ACC112 (cell line): Measurements from ENCODE around the gene TNFRSF13B.
A peak's percentile ranks its signal among the peaks of the same experiment; 100 is the strongest.
"Not testable (repeated sequence)": the region's sequence is repeated elsewhere in the genome, so short reads cannot be mapped to it uniquely, and the experiment has no call there.

Experiments used
- H2AFZ ChIP-seq: fragments of 200-600 bp; sonication (generic); one replicate; pipeline ENCODE4 v1.6.0; 2017; ENCODE audit warnings: antibody characterized with exemption, low read length; ENCODE audit not compliant: unreplicated experiment
- H3K27ac ChIP-seq: fragments of 200-600 bp; sonication (generic); 2 replicates; pipeline ENCODE4 v1.5.1; 2014; ENCODE audit warnings: low read depth, mild to moderate bottlenecking, antibody characterized with exemption, low read length, moderate library complexity
- H3K27me3 ChIP-seq: fragments of 200-600 bp; sonication (generic); 2 replicates; pipeline ENCODE4 v1.6.1; 2014; ENCODE audit warnings: mild to moderate bottlenecking, antibody characterized with exemption, low read length, moderate library complexity, mixed read lengths; ENCODE audit not compliant: insufficient read depth
- H3K36me3 ChIP-seq: fragments of 200-600 bp; sonication (generic); 2 replicates; pipeline ENCODE4 v1.6.1; 2016; ENCODE audit warnings: mild to moderate bottlenecking, antibody characterized with exemption, low read length, moderate library complexity, mixed read lengths; ENCODE audit not compliant: insufficient read depth
- H3K4me1 ChIP-seq: fragments of 200-600 bp; sonication (generic); one replicate; pipeline ENCODE4 v1.6.1; 2016; ENCODE audit warnings: low read length, mixed read lengths; ENCODE audit not compliant: insufficient read depth, unreplicated experiment, control insufficient read depth
- H3K4me3 ChIP-seq: fragments of 200-600 bp; sonication (generic); 2 replicates; pipeline ENCODE4 v1.5.1; 2014; ENCODE audit warnings: mild to moderate bottlenecking, low read depth, low read length
- H3K79me2 ChIP-seq: fragments of 200-600 bp; sonication (generic); one replicate; pipeline ENCODE4 v1.6.0; 2016; ENCODE audit warnings: low read length; ENCODE audit not compliant: control insufficient read depth, unreplicated experiment, insufficient read depth

TNFRSF13B gene

GRCh38 chr17:16910341-16910740 is 61.6 kb downstream of the TNFRSF13B start:
- no peak overlapping the region for H3K4me3 ChIP-seq
- no peak overlapping the region for H3K27ac ChIP-seq
- H3K79me2 ChIP-seq: no peaks in the 10 kb centered on the region
- H3K36me3 ChIP-seq: no peaks in the 10 kb centered on the region
- no peak overlapping the region for H2AFZ ChIP-seq
- peaks cover 18% of the 10 kb centered on the region for H3K4me1 ChIP-seq
- peaks cover 4% of the 10 kb centered on the region; the same call in 1 of the 2 replicates for H3K27me3 ChIP-seq

DNA sequence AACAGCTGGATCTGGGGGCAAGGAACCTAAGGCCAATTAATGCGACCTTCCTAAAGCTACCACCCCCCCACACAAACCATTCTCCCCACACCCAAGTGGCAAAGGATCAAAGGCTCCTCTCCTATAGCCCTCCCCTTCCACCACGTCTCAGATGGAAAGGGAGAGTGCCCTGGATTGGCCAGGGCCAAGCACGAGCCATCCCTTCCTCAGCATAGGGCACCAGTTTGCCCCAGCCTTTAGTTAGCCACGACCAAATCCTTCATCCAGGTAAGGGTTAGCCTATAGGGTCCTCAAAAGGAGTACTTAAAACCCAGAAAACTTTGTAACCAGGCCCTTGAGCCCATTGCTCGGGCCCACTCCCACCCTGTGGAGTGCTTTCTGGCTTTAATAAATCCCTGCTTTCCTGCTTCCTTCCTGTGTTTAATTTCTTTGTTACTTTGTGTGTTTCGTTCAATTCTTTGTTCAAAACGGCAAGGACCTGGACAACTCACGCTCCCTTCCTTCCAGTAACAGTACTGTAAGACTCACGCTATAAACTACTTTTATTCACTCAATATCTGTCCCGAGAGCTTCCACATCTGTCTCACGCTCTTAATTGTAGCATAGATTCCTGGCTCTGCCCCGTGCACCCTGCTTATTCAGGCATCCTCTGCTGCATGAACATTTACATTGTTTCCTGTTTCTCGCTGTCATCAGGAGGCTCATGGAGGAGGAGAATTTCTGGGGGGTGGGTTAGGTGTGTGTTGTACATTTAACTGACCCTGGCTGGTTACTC is 62.3 kb downstream of the TNFRSF13B start:
- Histone ChIP-seq H3K79me2 (no peaks in the 10 kb centered on the region), H3K4me1 (peaks cover 24% of the 10 kb centered on the region), H3K36me3 (no peaks in the 10 kb centered on the region), H3K4me3 (no peak overlapping the region), H3K27ac (no peak overlapping the region), H2AFZ (no peak overlapping the region), H3K27me3 (peaks cover 4% of the 10 kb centered on the region; the same call in 1 of the 2 replicates)

- Histone ChIP-seq H3K36me3 (no peaks in the 10 kb centered on the region), H3K79me2 (no peaks in the 10 kb centered on the region), H3K4me3 (no peak overlapping the region), H3K27ac (no peak overlapping the region), H3K27me3 (peaks cover 4% of the 10 kb centered on the region; the same call in 1 of the 2 replicates), H2AFZ (no peak overlapping the region), H3K4me1 (peaks cover 30% of the 10 kb centered on the region)
Measured at GRCh38 chr17:16908273-16908672, 63.6 kb downstream of the TNFRSF13B start.

- no peaks in the 10 kb centered on the region for H3K36me3 ChIP-seq
- peaks cover 12% of the 10 kb centered on the region for H3K27me3 ChIP-seq
- H3K4me3 ChIP-seq: no peak overlapping the region
- H3K4me1 ChIP-seq: peaks cover 30% of the 10 kb centered on the region
- no peaks in the 10 kb centered on the region for H3K79me2 ChIP-seq
- H2AFZ ChIP-seq: no peak overlapping the region
- H3K27ac ChIP-seq: 0 out of 2 replicates have a peak overlapping the region, but pooled peaks have one; percentile 23
Measured at GRCh38 chr17:16906680-16907079, 65.2 kb downstream of the TNFRSF13B start.

DNA sequence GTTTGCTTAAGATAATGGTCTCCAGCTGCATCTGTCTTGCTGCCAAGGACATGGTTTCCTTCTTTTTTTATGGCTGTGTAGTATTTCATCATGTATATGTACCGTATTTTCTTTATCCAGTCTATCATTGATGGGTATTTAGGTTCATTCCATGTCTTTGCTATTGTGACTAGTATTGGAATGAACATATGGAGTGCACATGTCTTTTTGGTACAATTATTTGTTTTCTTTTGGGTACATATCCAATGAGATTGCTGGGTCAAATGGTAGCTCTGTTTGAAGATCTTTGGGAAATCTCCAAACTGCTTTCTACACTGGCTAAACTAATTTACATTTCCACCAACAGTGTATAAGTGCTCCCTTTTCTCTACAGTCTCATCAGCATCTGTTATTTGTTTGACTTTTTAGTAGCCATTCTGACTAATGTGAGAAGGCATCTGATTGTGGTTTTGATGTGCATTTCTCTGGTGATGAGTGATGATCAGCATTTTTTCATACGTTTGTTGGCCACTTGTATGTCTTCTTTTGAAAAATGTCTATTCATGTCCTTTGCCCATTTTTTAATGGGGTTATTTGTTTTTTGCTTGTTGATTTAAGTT is 66.2 kb downstream of the TNFRSF13B start:
- H3K27me3 ChIP-seq: peaks cover 22% of the 10 kb centered on the region
- H3K4me3 ChIP-seq: no peak overlapping the region
- H3K27ac ChIP-seq: peak overlapping the region; percentile 76
- H2AFZ ChIP-seq: no peak overlapping the region
- no peaks in the 10 kb centered on the region for H3K36me3 ChIP-seq
- H3K4me1 ChIP-seq: peaks cover 30% of the 10 kb centered on the region
- H3K79me2 ChIP-seq: no peaks in the 10 kb centered on the region

GRCh38 chr17:16903070-16903469 is 68.8 kb downstream of the TNFRSF13B start:
- H3K79me2 ChIP-seq, H3K4me3 ChIP-seq, H2AFZ ChIP-seq, H3K36me3 ChIP-seq, H3K27ac ChIP-seq: not testable (repeated sequence)
- Histone ChIP-seq H3K27me3 (peaks cover 28% of the 10 kb centered on the region), H3K4me1 (peaks cover 30% of the 10 kb centered on the region)

- no peak overlapping the region for H3K27ac ChIP-seq
- H3K4me1 ChIP-seq: peaks cover 12% of the 10 kb centered on the region
- H3K79me2 ChIP-seq: no peaks in the 10 kb centered on the region
- no peaks in the 10 kb centered on the region for H3K36me3 ChIP-seq
- H3K4me3 ChIP-seq: no peak overlapping the region
- H2AFZ ChIP-seq: no peak overlapping the region
- H3K27me3 ChIP-seq: peaks cover 28% of the 10 kb centered on the region
Measured at GRCh38 chr17:16900288-16900882, 71.5 kb downstream of the TNFRSF13B start.

- H3K27me3 ChIP-seq: peaks cover 26% of the 10 kb centered on the region
- H3K4me3 ChIP-seq, H3K36me3 ChIP-seq, H3K27ac ChIP-seq, H2AFZ ChIP-seq, H3K79me2 ChIP-seq, H3K4me1 ChIP-seq: not testable (repeated sequence)
Measured at GRCh38 chr17:16897211-16897896, 74.6 kb downstream of the TNFRSF13B start.

DNA sequence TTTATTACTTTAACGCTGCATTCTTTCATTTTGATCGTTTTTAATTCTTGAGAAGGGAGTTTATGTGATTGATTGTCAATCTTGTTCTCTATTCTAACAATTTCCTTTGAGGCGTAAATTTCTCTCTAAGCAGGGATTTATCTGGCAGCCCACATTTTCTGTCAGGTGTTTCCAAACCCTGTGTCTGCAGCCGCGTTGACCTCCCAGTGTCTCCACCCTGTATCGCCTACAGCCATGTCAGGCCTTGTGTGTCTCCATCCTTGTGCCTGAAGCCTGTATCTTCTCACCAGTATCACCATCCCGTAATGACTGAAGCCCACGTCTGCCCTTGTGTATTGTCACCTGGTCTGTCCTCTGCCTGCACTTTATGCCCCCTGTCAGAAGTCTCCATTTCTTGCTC is 75.7 kb downstream of the TNFRSF13B start:
- not testable (repeated sequence) for H2AFZ ChIP-seq, H3K4me1 ChIP-seq, H3K79me2 ChIP-seq, H3K27ac ChIP-seq, H3K36me3 ChIP-seq, H3K4me3 ChIP-seq
- peaks cover 16% of the 10 kb centered on the region for H3K27me3 ChIP-seq

DNA sequence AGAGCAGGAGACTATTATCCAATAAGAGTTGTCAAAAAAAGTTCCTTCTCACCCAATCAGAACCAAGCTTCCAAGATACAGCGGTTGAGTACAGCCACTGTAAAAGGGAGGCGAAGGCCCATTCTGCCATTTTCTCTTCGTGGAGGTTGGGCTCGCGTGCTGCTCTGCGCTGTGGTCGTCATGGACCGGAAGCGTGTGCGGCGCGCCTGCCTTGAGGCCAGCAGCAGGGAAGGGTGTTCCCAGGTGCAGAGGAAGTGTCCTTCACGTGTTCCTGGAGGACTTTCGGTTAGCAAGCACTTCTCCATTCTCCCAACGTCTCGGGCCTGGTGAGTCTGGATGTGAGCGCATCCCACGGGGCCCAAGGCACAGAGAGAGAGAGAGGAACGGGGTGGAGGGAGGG is 78.4 kb downstream of the TNFRSF13B start:
- H3K4me3 ChIP-seq, H3K4me1 ChIP-seq, H3K79me2 ChIP-seq, H3K36me3 ChIP-seq, H3K27me3 ChIP-seq, H2AFZ ChIP-seq, H3K27ac ChIP-seq: not testable (repeated sequence)
